ENCODE data around the gene ACBD6. TPM values are rescaled to one million over a fixed set of nuclear protein-coding genes. Genes with fewer than 3 reads are reported as not detected.

Gene ACBD6
- total and polyA plus RNA-seq, 2 experiments from 2014 or later, result 75.7 to 88.8 TPM

GRCh38 chr1:180548686-180549317, 46.4 kb upstream of the ACBD6 start (continued):
- TF ChIP-seq ZNF462 (CRISPR knock-in tag; IDR thresholded peaks at IDR 0.05) (no peak), STAT1 (IDR thresholded peaks at IDR 0.05; ENCODE audit: unreplicated experiment) (no peak), POLR2AphosphoS5 (IDR thresholded peaks at IDR 0.05; ENCODE audit: low read depth) (no peak), CREB1 (CRISPR knock-in tag; IDR thresholded peaks at IDR 0.05; ENCODE audit: low read depth) (no peak)

- H2AFZ ChIP-seq, result no peak overlapping the region
- H3K4me1 ChIP-seq (ENCODE audit: insufficient read depth), result peaks cover 12% of the 10 kb centered on the region
- no peaks in the 10 kb centered on the region for H3F3A ChIP-seq (replicated peaks; ENCODE audit: low read depth)
- no peak for DNase-seq (ENCODE audit: low spot score)
- H3K79me2 ChIP-seq (replicated peaks; ENCODE audit: insufficient read depth), result no peaks in the 10 kb centered on the region
- no peaks in the 10 kb centered on the region for H4K20me1 ChIP-seq (replicated peaks; ENCODE audit: insufficient read depth)
- H3K27ac ChIP-seq (ENCODE audit: low read depth), result no peak overlapping the region
- H3K4me1 Mint-ChIP-seq, result peaks cover 17% of the 10 kb centered on the region
- H3K4me2 ChIP-seq, result no peak overlapping the region
- no peak overlapping the region for H3K4me3 Mint-ChIP-seq
- no peak overlapping the region for H3K4me3 ChIP-seq
- H3K36me3 ChIP-seq (ENCODE audit: insufficient read depth), result no peaks in the 10 kb centered on the region
- no peaks in the 10 kb centered on the region; the same call in 2 of the 3 replicates for H3K9me3 Mint-ChIP-seq
- no peak for ATAC-seq
- no peaks in the 10 kb centered on the region for H3K36me3 Mint-ChIP-seq (ENCODE audit: low read depth)
- H3K27me3 ChIP-seq (ENCODE audit: insufficient read depth), result no peaks in the 10 kb centered on the region
- no peaks in the 10 kb centered on the region for H3K9me2 ChIP-seq (ENCODE audit: insufficient read depth)
- H3K27ac Mint-ChIP-seq, result no peak overlapping the region
- H3K27me3 Mint-ChIP-seq (ENCODE audit: insufficient read depth, low read depth, poor library complexity), result peaks cover 2% of the 10 kb centered on the region
- no peak for TF ChIP-seq EZH2 (IDR thresholded peaks at IDR 0.05; ENCODE audit: low read depth, unreplicated experiment)
- no peak for TF ChIP-seq EZH2phosphoT487 (IDR thresholded peaks at IDR 0.05; ENCODE audit: unreplicated experiment)
- TF ChIP-seq ZNF331 (CRISPR knock-in tag; IDR thresholded peaks at IDR 0.05; ENCODE audit: low read depth), result no peak
- no peak for TF ChIP-seq STAT1 (IDR thresholded peaks at IDR 0.05; ENCODE audit: unreplicated experiment)
- no peak for TF ChIP-seq JUNB (IDR thresholded peaks at IDR 0.05; ENCODE audit: unreplicated experiment)
- TF ChIP-seq ETS1 (IDR thresholded peaks at IDR 0.05), result no peak
- TF ChIP-seq CREB1 (CRISPR knock-in tag; IDR thresholded peaks at IDR 0.05; ENCODE audit: low read depth), result no peak
- no peak for TF ChIP-seq REST (IDR thresholded peaks at IDR 0.05; ENCODE audit: unreplicated experiment)
- TF ChIP-seq ZNF114 (CRISPR knock-in tag; IDR thresholded peaks at IDR 0.05), result no peak
- no peak for TF ChIP-seq CTCF (conservative IDR thresholded peaks at IDR 0.05; ENCODE audit: low read depth in 2 of 2)
- no peak for TF ChIP-seq POLR2AphosphoS5 (IDR thresholded peaks at IDR 0.05; ENCODE audit: low read depth)
- no peak for TF ChIP-seq NANOG (IDR thresholded peaks at IDR 0.05; ENCODE audit: borderline replicate concordance)
Measured at GRCh38 chr1:180545991-180546390, 43.6 kb upstream of the ACBD6 start.
